Breast epithelium (tissue), 3 donors: ENCODE results near the gene HCFC1.

Experiments used
- POLR2A ChIP-seq: fragments of 450-650 bp; IDR thresholded peaks from one replicate; pipeline ENCODE4 v1.6.1; 2016; ENCODE audit warnings: antibody characterized with exemption, mild to moderate bottlenecking, moderate library complexity
- POLR2AphosphoS5 ChIP-seq, 3 donors: sonication (generic); formaldehyde crosslinking; IDR thresholded peaks; one replicate each; pipeline ENCODE4 v1.6.1; 2017; ENCODE audit warnings: antibody characterized with exemption in 3 of 3

DNA sequence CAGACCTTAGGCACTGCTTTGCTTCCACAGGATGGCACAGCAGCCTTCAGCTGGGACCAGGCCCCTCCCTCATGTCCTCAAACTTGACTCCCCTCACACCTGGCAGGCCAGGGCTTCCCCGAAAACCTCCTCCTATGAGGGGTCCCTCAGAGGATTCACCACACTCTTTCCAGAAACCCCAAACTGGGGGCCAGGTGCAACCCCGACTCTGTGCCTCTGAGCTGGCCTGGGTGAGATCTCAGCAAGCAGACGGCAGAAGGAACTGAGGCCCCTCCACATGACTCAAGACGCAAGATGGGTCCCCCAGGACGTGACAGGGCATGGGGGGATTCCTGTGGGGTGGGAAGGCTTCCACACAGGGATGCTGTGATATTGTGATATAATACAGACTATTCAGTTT, 6.2 kb downstream of the HCFC1 start:
- TF ChIP-seq POLR2AphosphoS5 (IDR thresholded peaks at IDR 0.05) = no peak
- TF ChIP-seq POLR2A = no peak
